Prostate gland (tissue), 2 donors: ENCODE results near the gene CLDN10.

ENCODE experiments used
- CTCF ChIP-seq, 4 experiments: fragments of 200-600 bp in 2 of 4; fragments of 450-650 bp in 2 of 4; sonication (generic) in 2 of 4; IDR thresholded peaks; 1 replicate in 3 of 4; 2 replicates in 1 of 4; pipeline ENCODE4 v1.5.1; 2016 to 2019; ENCODE audit warnings: antibody characterized with exemption in 4 of 4, mild to moderate bottlenecking in 2 of 4, moderate library complexity in 2 of 4
- POLR2A ChIP-seq: fragments of 450-650 bp; IDR thresholded peaks from one replicate; pipeline ENCODE4 v1.6.1; 2016; ENCODE audit warnings: antibody characterized with exemption, mild to moderate bottlenecking

- TF ChIP-seq CTCF (IDR thresholded peaks at IDR 0.05): no peak
- TF ChIP-seq POLR2A: no peak
Measured at GRCh38 chr13:95503662-95504061, 48.9 kb upstream of the CLDN10 start.
